AG09309 (cell line): ENCODE results near the gene MCC.

ENCODE experiments used
- DNase-seq: peaks from one replicate; pipeline ENCODE4 v3.0.0-alpha.2; 2010; ENCODE audit warnings: low read depth
- H3K4me3 ChIP-seq: 2 replicates; pipeline ENCODE4 v1.5.1; 2011; ENCODE audit warnings: mild to moderate bottlenecking, low read depth, low read length, moderate library complexity; ENCODE audit not compliant: control insufficient read depth
- CTCF ChIP-seq: IDR thresholded peaks from 2 replicates; pipeline ENCODE4 v1.5.1; 2011; ENCODE audit warnings: mild to moderate bottlenecking, low read depth, low read length, inconsistent platforms; ENCODE audit not compliant: insufficient read depth, control insufficient read depth; ENCODE audit errors: missing control alignments

MCC gene

GRCh38 chr5:113112435-113112834 lies 375.8 kb downstream of the MCC start:
- no peak for TF ChIP-seq CTCF
- no peak overlapping the region for H3K4me3 ChIP-seq
- DNase-seq: no peak

- H3K4me3 ChIP-seq: no peak overlapping the region
- DNase-seq: no peak
- no peak for TF ChIP-seq CTCF
Measured at GRCh38 chr5:113110117-113110516, 378.1 kb downstream of the MCC start.

GRCh38 chr5:113109344-113109743 lies 378.9 kb downstream of the MCC start:
- no peak for TF ChIP-seq CTCF
- DNase-seq: no peak

GRCh38 chr5:113108485-113108884 lies 379.8 kb downstream of the MCC start:
- TF ChIP-seq CTCF: no peak
- DNase-seq: no peak

More at GRCh38 chr5:113109344-113109743, 378.9 kb downstream of the MCC start:
- H3K4me3 ChIP-seq: no peak overlapping the region

GRCh38 chr5:113106821-113107220 lies 381.4 kb downstream of the MCC start:
- H3K4me3 ChIP-seq: no peak overlapping the region
- no peak for DNase-seq
- no peak for TF ChIP-seq CTCF

More at GRCh38 chr5:113108485-113108884, 379.8 kb downstream of the MCC start:
- H3K4me3 ChIP-seq: no peak overlapping the region

GRCh38 chr5:113105693-113106280 lies 382.5 kb downstream of the MCC start:
- TF ChIP-seq CTCF: no peak
- no peak overlapping the region for H3K4me3 ChIP-seq
- DNase-seq: no peak

- no peak overlapping the region for H3K4me3 ChIP-seq
- DNase-seq: no peak
- TF ChIP-seq CTCF: no peak
Measured at GRCh38 chr5:113103330-113103729, 384.9 kb downstream of the MCC start.
